HepG2 (cell line): ENCODE results near the gene CBX7. TPM values are rescaled to one million over a fixed set of nuclear protein-coding genes. Genes with fewer than 3 reads are reported as not detected.

Experiments used
- FOXC1 ChIP-seq: sonication (generic); formaldehyde crosslinking; IDR thresholded peaks from 2 replicates; pipeline ENCODE4 v1.8.0; 2022; ENCODE audit warnings: mild to moderate bottlenecking, missing genetic modification reagents, borderline replicate concordance
- FOXK1 ChIP-seq: sonication (generic); formaldehyde crosslinking; IDR thresholded peaks from 2 replicates; pipeline ENCODE4 v1.4.0; 2020; ENCODE audit warnings: low read depth, missing genetic modification reagents, borderline replicate concordance
- MXI1 ChIP-seq: IDR thresholded peaks from 3 replicates; pipeline ENCODE4 v1.6.1; 2012; ENCODE audit warnings: low read depth, low read length, inconsistent platforms, borderline replicate concordance
- NCOA2 ChIP-seq: sonication (generic); formaldehyde crosslinking; IDR thresholded peaks from 2 replicates; pipeline ENCODE4 v1.8.0; 2022; ENCODE audit warnings: inconsistent platforms
- NR2C2 ChIP-seq: sonication (generic); formaldehyde crosslinking; IDR thresholded peaks from 2 replicates; pipeline ENCODE4 v1.4.0; 2020; ENCODE audit warnings: missing genetic modification reagents, mild to moderate bottlenecking, moderate library complexity, borderline replicate concordance
- PHF5A ChIP-seq: IDR thresholded peaks from one replicate; pipeline ENCODE4 v1.6.1; 2018; ENCODE audit warnings: low read depth, missing genetic modification reagents; ENCODE audit not compliant: unreplicated experiment
- REL ChIP-seq: sonication (generic); formaldehyde crosslinking; conservative IDR thresholded peaks from 2 replicates; pipeline ENCODE4 v1.8.0; 2022; ENCODE audit warnings: mild to moderate bottlenecking, missing genetic modification reagents, moderate library complexity
- SIX4 ChIP-seq: sonication (generic); formaldehyde crosslinking; IDR thresholded peaks from 2 replicates; pipeline ENCODE4 v1.4.0; 2020; ENCODE audit warnings: missing genetic modification reagents
- SOX6 ChIP-seq, 2 experiments: fragments of 450-650 bp in 1 of 2; sonication (generic) in 1 of 2; formaldehyde crosslinking in 1 of 2; IDR thresholded peaks; 2 replicates each; pipeline versions ENCODE4 v1.4.0 to v1.6.1; 2017 to 2020; ENCODE audit warnings: antibody characterized with exemption in 1 of 2, mild to moderate bottlenecking in 1 of 2, missing genetic modification reagents in 1 of 2
- U2AF1 ChIP-seq: fragments of 200-400 bp; formaldehyde crosslinking; optimal IDR thresholded peaks from 2 replicates; pipeline ENCODE3; 2017; ENCODE audit warnings: mild to moderate bottlenecking, low read depth, low read length
- ZNF282 ChIP-seq: fragments of 450-650 bp; IDR thresholded peaks from 2 replicates; pipeline ENCODE4 v1.6.1; 2018; ENCODE audit not compliant: partially characterized antibody
- ZNF552 ChIP-seq: sonication (generic); formaldehyde crosslinking; IDR thresholded peaks from 2 replicates; pipeline ENCODE4 v1.9.0; 2022; ENCODE audit warnings: missing genetic modification reagents, mild to moderate bottlenecking, borderline replicate concordance
- ZNF614 ChIP-seq: IDR thresholded peaks from 2 replicates; pipeline ENCODE4 v1.6.1; 2018; ENCODE audit warnings: missing biosample characterization, missing genetic modification reagents, inconsistent platforms, borderline replicate concordance
- polyA plus RNA-seq, 8 experiments: library from polyadenylated mRNA; depleted of rRNA in 3 of 8; stranded (reverse) in 7 of 8; unstranded in 1 of 8; fragments of >200 nt; fragmentation: Illumina TruSeq in 4 of 8; extraction: Trizol in 4 of 8; gene quantifications; 2 replicates each; pipeline versions ENCODE4 v1.2.1 to v1.2.3, GENCODE V29; 2011 to 2016; ENCODE audit warnings: low read depth in 4 of 8, missing spikeins in 1 of 8, mixed read lengths in 1 of 8; ENCODE audit not compliant: insufficient read depth in 1 of 8
- total RNA-seq, 5 experiments: library from RNA; depleted of rRNA; stranded (reverse); fragments of >200 nt; fragmentation: Illumina TruSeq; extraction: Trizol; gene quantifications; 2 replicates each; pipeline ENCODE4 v1.2.3, GENCODE V29; 2016; ENCODE audit warnings: low read depth in 1 of 5
- TF ChIP-seq, protein P1 (sequence below): sonication (generic); formaldehyde crosslinking; IDR thresholded peaks from one replicate; pipeline ENCODE4 v1.5.1; 2020; ENCODE audit warnings: mild to moderate bottlenecking, missing genetic modification reagents; ENCODE audit errors: not compliant biosample characterization
- TF ChIP-seq, protein P2 (sequence below): sonication (generic); formaldehyde crosslinking; IDR thresholded peaks from 2 replicates; pipeline ENCODE4 v1.4.0; 2020; ENCODE audit warnings: missing genetic modification reagents
- TF ChIP-seq, protein P3 (sequence below): sonication (generic); formaldehyde crosslinking; conservative IDR thresholded peaks from 2 replicates; pipeline ENCODE4 v1.8.0; 2022; ENCODE audit warnings: mild to moderate bottlenecking, moderate library complexity, missing genetic modification reagents

The CBX7 gene
- total and polyA plus RNA-seq, 2 of the 13 experiments (the other 11 are each of a cell fraction or from before 2014, with no cell fraction given): 0.35 to 4.9 TPM

DNA sequence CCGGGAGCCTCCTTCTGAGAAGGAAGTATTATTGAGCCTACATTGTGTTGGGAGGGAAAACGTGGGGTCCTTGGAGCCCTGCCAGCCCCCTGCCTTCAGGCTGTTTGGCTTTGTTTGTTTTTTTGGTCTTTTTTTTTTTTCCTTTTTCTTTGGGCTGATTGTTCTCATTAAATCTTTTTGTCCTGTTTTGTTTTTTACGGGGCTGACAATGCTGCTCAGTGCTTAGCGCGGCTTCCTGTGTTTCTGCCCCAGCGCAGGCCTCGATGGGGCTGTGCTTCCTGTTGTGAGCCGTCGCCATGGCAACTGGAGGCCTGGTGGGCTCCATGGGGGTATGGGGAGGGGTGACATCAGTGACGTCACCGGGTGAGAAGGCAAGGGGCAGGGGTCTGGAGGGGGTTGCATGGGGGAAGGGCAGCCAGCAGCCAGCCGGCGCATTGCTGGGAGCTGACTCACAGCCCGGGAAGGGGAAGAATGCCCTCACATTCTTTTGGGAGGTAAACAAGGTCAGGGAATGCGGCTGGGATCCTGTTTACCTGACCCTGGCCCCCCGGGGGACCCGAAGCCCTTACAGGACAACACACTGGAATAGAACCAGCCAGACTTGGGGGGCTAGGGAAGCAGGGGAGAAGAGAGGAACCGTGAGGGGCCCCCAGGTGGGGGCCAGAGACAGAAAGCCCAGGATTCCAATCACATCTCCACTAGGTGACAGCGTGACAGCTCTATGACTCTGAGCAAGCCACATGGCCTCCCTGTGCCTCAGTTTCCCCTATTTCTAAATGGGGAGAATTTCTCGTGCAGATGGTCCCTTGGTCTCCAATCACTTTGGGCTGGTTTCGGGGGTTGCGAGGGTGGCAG lies 22.2 kb upstream of the CBX7 start (continued):
- TF ChIP-seq, protein P1, sequence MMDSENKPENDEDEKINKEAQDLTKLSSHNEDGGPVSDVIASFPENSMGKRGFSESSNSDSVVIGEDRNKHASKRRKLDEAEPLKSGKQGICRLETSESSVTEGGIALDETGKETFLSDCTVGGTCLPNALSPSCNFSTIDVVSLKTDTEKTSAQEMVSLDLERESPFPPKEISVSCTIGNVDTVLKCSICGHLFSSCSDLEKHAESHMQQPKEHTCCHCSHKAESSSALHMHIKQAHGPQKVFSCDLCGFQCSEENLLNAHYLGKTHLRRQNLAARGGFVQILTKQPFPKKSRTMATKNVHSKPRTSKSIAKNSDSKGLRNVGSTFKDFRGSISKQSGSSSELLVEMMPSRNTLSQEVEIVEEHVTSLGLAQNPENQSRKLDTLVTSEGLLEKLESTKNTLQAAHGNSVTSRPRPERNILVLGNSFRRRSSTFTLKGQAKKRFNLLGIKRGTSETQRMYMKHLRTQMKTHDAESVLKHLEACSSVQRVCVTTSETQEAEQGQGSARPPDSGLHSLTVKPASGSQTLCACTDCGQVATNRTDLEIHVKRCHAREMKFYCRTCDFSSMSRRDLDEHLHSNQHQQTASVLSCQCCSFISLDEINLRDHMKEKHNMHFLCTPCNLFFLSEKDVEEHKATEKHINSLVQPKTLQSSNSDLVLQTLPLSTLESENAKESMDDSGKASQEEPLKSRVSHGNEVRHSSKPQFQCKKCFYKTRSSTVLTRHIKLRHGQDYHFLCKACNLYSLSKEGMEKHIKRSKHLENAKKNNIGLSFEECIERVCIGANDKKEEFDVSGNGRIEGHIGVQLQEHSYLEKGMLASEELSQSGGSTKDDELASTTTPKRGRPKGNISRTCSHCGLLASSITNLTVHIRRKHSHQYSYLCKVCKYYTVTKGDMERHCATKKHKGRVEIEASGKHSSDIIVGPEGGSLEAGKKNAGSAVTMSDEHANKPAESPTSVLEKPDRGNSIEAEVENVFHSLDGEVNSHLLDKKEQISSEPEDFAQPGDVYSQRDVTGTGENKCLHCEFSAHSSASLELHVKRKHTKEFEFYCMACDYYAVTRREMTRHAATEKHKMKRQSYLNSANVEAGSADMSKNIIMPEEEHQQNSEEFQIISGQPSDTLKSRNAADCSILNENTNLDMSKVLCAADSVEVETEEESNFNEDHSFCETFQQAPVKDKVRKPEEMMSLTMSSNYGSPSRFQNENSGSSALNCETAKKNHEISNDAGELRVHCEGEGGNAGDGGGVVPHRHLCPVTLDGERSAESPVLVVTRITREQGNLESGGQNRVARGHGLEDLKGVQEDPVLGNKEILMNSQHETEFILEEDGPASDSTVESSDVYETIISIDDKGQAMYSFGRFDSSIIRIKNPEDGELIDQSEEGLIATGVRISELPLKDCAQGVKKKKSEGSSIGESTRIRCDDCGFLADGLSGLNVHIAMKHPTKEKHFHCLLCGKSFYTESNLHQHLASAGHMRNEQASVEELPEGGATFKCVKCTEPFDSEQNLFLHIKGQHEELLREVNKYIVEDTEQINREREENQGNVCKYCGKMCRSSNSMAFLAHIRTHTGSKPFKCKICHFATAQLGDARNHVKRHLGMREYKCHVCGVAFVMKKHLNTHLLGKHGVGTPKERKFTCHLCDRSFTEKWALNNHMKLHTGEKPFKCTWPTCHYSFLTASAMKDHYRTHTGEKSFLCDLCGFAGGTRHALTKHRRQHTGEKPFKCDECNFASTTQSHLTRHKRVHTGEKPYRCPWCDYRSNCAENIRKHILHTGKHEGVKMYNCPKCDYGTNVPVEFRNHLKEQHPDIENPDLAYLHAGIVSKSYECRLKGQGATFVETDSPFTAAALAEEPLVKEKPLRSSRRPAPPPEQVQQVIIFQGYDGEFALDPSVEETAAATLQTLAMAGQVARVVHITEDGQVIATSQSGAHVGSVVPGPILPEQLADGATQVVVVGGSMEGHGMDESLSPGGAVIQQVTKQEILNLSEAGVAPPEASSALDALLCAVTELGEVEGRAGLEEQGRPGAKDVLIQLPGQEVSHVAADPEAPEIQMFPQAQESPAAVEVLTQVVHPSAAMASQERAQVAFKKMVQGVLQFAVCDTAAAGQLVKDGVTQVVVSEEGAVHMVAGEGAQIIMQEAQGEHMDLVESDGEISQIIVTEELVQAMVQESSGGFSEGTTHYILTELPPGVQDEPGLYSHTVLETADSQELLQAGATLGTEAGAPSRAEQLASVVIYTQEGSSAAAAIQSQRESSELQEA (CRISPR knock-in tag): no peak
- TF ChIP-seq SOX6 (IDR thresholded peaks at IDR 0.05) (no peak), SOX6 (CRISPR knock-in tag; IDR thresholded peaks at IDR 0.05) (peak; percentile 92), PHF5A (CRISPR knock-in tag) (peak; percentile 71), U2AF1 (no peak), ZNF614 (CRISPR knock-in tag) (peak; percentile 69; the same call in 1 of the 2 replicates), ZNF552 (no peak), ZNF282 (no peak), REL (CRISPR knock-in tag) (no peak), NCOA2 (CRISPR knock-in tag) (peak; percentile 92), NR2C2 (CRISPR knock-in tag) (peak; percentile 85), MXI1 (peak; percentile 88; the same call in 1 of the 3 replicates), FOXC1 (CRISPR knock-in tag) (peak; percentile 64; the same call in 1 of the 2 replicates), FOXK1 (CRISPR knock-in tag) (peak; percentile 97; the same call in 1 of the 2 replicates), SIX4 (CRISPR knock-in tag) (0 out of 2 replicates have a peak, but pooled peaks have one; percentile 40)
- TF ChIP-seq, protein P2, sequence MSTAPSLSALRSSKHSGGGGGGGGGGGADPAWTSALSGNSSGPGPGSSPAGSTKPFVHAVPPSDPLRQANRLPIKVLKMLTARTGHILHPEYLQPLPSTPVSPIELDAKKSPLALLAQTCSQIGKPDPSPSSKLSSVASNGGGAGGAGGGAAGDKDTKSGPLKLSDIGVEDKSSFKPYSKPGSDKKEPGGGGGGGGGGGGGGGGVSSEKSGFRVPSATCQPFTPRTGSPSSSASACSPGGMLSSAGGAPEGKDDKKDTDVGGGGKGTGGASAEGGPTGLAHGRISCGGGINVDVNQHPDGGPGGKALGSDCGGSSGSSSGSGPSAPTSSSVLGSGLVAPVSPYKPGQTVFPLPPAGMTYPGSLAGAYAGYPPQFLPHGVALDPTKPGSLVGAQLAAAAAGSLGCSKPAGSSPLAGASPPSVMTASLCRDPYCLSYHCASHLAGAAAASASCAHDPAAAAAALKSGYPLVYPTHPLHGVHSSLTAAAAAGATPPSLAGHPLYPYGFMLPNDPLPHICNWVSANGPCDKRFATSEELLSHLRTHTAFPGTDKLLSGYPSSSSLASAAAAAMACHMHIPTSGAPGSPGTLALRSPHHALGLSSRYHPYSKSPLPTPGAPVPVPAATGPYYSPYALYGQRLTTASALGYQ (CRISPR knock-in tag): peak; percentile 85; the same call in 1 of the 2 replicates
- TF ChIP-seq, protein P3, sequence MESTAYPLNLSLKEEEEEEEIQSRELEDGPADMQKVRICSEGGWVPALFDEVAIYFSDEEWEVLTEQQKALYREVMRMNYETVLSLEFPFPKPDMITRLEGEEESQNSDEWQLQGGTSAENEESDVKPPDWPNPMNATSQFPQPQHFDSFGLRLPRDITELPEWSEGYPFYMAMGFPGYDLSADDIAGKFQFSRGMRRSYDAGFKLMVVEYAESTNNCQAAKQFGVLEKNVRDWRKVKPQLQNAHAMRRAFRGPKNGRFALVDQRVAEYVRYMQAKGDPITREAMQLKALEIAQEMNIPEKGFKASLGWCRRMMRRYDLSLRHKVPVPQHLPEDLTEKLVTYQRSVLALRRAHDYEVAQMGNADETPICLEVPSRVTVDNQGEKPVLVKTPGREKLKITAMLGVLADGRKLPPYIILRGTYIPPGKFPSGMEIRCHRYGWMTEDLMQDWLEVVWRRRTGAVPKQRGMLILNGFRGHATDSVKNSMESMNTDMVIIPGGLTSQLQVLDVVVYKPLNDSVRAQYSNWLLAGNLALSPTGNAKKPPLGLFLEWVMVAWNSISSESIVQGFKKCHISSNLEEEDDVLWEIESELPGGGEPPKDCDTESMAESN (CRISPR knock-in tag): 0 out of 2 replicates have a peak, but pooled peaks have one; percentile 36
